ENCODE data around the gene CD200.
A peak's percentile ranks its signal among the peaks of the same experiment; 100 is the strongest.

Gene CD200

GRCh38 chr3:112333381-112334317, 693 bp downstream of the CD200 start:
- peak in 1 of 4 experiments; percentile 13 for DNase-seq

- DNase-seq = no peak
Measured at GRCh38 chr3:112334691-112335433, 1.9 kb downstream of the CD200 start.

GRCh38 chr3:112335434-112335781, 2.5 kb downstream of the CD200 start:
- no peak for DNase-seq

- DNase-seq = no peak
Measured at GRCh38 chr3:112338021-112338726, 5.2 kb downstream of the CD200 start.

- no peak for DNase-seq
Measured at GRCh38 chr3:112338727-112339056, 5.7 kb downstream of the CD200 start.

- DNase-seq = no peak
Measured at GRCh38 chr3:112339134-112339533, 6.2 kb downstream of the CD200 start.

GRCh38 chr3:112339609-112340008, 6.7 kb downstream of the CD200 start:
- no peak for DNase-seq

- no peak for DNase-seq
Measured at GRCh38 chr3:112341386-112341785, 8.4 kb downstream of the CD200 start.

- no peak for DNase-seq
Measured at GRCh38 chr3:112345681-112346080, 12.7 kb downstream of the CD200 start.

GRCh38 chr3:112346491-112347122, 13.7 kb downstream of the CD200 start:
- no peak for DNase-seq

GRCh38 chr3:112348943-112349342, 16.0 kb downstream of the CD200 start:
- no peak for DNase-seq

- DNase-seq = no peak
Measured at GRCh38 chr3:112349557-112349956, 16.6 kb downstream of the CD200 start.

- DNase-seq = no peak
Measured at GRCh38 chr3:112350018-112350810, 17.3 kb downstream of the CD200 start.

GRCh38 chr3:112351036-112351435, 18.1 kb downstream of the CD200 start:
- DNase-seq = no peak

GRCh38 chr3:112351823-112352222, 18.9 kb downstream of the CD200 start:
- no peak for DNase-seq

- DNase-seq = no peak
Measured at GRCh38 chr3:112352720-112353119, 19.8 kb downstream of the CD200 start.

GRCh38 chr3:112353365-112353764, 20.4 kb downstream of the CD200 start:
- no peak for DNase-seq

GRCh38 chr3:112354642-112355306, 21.8 kb downstream of the CD200 start:
- no peak for DNase-seq

GRCh38 chr3:112355307-112355687, 22.3 kb downstream of the CD200 start:
- DNase-seq = no peak

GRCh38 chr3:112357930-112358780, 25.2 kb downstream of the CD200 start:
- DNase-seq = peak in 2 of 4 experiments; percentile 2 to 44

GRCh38 chr3:112360561-112360960, 27.6 kb downstream of the CD200 start:
- DNase-seq = no peak

Measured in activated naive CD4-positive, alpha-beta T cell (primary cell).